Lung (tissue), 12 donors: ENCODE data around the gene TRPT1. TPM values are rescaled to one million over a fixed set of nuclear protein-coding genes. Genes with fewer than 3 reads are reported as not detected.

Experiments
- ATAC-seq: fragments of 200-7000 bp; cut with Tn5 transposase; one replicate; pipeline ENCODE4 v1.9.1; 2020; ENCODE audit warnings: moderate number of reproducible peaks; ENCODE audit not compliant: insufficient read depth, low FRiP score
- DNase-seq, 3 donors: peaks; one replicate each; pipeline ENCODE4 v3.0.0-alpha.2; 2013 to 2017
- H3K27ac ChIP-seq, 2 donors: one replicate each; pipeline ENCODE4 v1.5.1; 2013; ENCODE audit warnings: mild to moderate bottlenecking in 2 of 2, moderate library complexity in 2 of 2, control low read depth in 1 of 2, inconsistent platforms in 1 of 2, low read depth in 1 of 2, low read length in 1 of 2
- H3K27me3 ChIP-seq, 3 donors: one replicate each; pipeline ENCODE4 v1.5.1; 2013; ENCODE audit warnings: low read length in 2 of 3; ENCODE audit not compliant: control insufficient read depth in 3 of 3, insufficient read depth in 3 of 3
- H3K36me3 ChIP-seq, 4 donors: one replicate each; pipeline ENCODE4 v1.5.1; 2013; ENCODE audit warnings: low read length in 4 of 4, mild to moderate bottlenecking in 1 of 4, moderate library complexity in 1 of 4; ENCODE audit not compliant: control insufficient read depth in 4 of 4, insufficient read depth in 4 of 4
- H3K4me1 ChIP-seq, 5 donors: one replicate each; pipeline ENCODE4 v1.5.1; 2013; ENCODE audit warnings: low read length in 5 of 5, mild to moderate bottlenecking in 2 of 5, moderate library complexity in 1 of 5; ENCODE audit not compliant: control insufficient read depth in 5 of 5, insufficient read depth in 5 of 5
- H3K4me3 ChIP-seq: one replicate; pipeline ENCODE4 v1.5.1; 2013; ENCODE audit warnings: mild to moderate bottlenecking, control low read depth, moderate library complexity
- H3K9ac ChIP-seq, 2 donors: one replicate each; pipeline ENCODE4 v1.5.1; 2013; ENCODE audit warnings: low read length in 2 of 2, control low read depth in 1 of 2; ENCODE audit not compliant: insufficient read depth in 1 of 2
- H3K9me3 ChIP-seq, 4 donors: one replicate each; pipeline ENCODE4 v1.5.1; 2013; ENCODE audit warnings: low read length in 3 of 4, mild to moderate bottlenecking in 1 of 4, moderate library complexity in 1 of 4; ENCODE audit not compliant: control insufficient read depth in 4 of 4, insufficient read depth in 3 of 4
- WGBS, 2 donors: extraction: QIAGEN DNeasy Blood & Tissue Kit; methylation state at CpG; one replicate each; pipeline ENCODE4 v1.1.7; 2013; 5-methylcytosine and 5-hydroxymethylcytosine counted together
- polyA plus RNA-seq, 2 donors: library from polyadenylated mRNA; stranded (reverse); fragments of 200-250 nt; gene quantifications; one replicate each; pipeline ENCODE4 v1.2.1, GENCODE V29; 2013
- total RNA-seq, 2 donors: library from RNA; depleted of rRNA in 1 of 2; stranded (reverse); fragments of >200 nt in 1 of 2; gene quantifications; one replicate each; pipeline ENCODE4 v1.2.1, GENCODE V29; 2014 to 2021
- TF ChIP-seq, protein P1 (sequence below): IDR thresholded peaks from 2 replicates; pipeline ENCODE4 v1.5.1; 2012; ENCODE audit warnings: mild to moderate bottlenecking; ENCODE audit errors: control extremely low read depth, extremely low read depth
- donor health status: control.
- donor health status: control.
- donor health status: Bipolar disorder and iron deficiency.
- donor health status: healthy.
- donor health status: DM: yes; HTN: yes; CAD: no.

TRPT1 gene
- total and polyA plus RNA-seq, 4 donors, result 18.3 to 62.5 (median 34.3) TPM

DNA sequence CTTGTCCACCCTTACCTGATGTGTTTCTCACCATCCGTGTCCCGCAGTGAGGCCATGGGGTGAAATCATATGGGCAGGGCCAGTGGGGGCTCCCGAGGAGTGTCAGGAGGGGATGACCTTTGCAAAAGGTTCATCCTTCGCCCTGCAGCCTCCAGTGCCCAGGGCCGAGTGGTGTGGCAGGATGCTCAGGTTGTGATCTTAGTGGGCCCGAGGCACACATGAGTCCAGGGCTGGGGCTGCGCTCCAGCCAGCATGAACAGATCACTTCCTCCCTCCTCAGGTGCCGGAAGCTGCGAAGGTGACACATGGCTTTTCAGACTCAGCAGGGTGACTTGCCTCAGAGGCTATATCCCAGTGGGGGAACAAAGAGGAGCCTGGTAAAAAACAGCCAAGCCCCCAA lies 12.1 kb upstream of the TRPT1 start:
- peaks cover 0 to 31% (median 24%) of the 10 kb centered on the region in 5 donors for H3K4me1 ChIP-seq
- H3K9ac ChIP-seq, result no peak overlapping the region
- DNase-seq (no peak), ATAC-seq (no peak)
- H3K4me3 ChIP-seq, result no peak overlapping the region
- peak overlapping the region in 1 of 2 donors; percentile 19 for H3K27ac ChIP-seq
- H3K36me3 ChIP-seq, result peaks cover 0 to 13% (median 5%) of the 10 kb centered on the region in 4 donors
- TF ChIP-seq, protein P1, sequence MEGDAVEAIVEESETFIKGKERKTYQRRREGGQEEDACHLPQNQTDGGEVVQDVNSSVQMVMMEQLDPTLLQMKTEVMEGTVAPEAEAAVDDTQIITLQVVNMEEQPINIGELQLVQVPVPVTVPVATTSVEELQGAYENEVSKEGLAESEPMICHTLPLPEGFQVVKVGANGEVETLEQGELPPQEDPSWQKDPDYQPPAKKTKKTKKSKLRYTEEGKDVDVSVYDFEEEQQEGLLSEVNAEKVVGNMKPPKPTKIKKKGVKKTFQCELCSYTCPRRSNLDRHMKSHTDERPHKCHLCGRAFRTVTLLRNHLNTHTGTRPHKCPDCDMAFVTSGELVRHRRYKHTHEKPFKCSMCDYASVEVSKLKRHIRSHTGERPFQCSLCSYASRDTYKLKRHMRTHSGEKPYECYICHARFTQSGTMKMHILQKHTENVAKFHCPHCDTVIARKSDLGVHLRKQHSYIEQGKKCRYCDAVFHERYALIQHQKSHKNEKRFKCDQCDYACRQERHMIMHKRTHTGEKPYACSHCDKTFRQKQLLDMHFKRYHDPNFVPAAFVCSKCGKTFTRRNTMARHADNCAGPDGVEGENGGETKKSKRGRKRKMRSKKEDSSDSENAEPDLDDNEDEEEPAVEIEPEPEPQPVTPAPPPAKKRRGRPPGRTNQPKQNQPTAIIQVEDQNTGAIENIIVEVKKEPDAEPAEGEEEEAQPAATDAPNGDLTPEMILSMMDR, result no peak
- 84 to 86% methylated on average over 9 of the region's 9 CpGs for WGBS, 2 donors
- no peaks in the 10 kb centered on the region for H3K9me3 ChIP-seq
- no peaks in the 10 kb centered on the region for H3K27me3 ChIP-seq

DNA sequence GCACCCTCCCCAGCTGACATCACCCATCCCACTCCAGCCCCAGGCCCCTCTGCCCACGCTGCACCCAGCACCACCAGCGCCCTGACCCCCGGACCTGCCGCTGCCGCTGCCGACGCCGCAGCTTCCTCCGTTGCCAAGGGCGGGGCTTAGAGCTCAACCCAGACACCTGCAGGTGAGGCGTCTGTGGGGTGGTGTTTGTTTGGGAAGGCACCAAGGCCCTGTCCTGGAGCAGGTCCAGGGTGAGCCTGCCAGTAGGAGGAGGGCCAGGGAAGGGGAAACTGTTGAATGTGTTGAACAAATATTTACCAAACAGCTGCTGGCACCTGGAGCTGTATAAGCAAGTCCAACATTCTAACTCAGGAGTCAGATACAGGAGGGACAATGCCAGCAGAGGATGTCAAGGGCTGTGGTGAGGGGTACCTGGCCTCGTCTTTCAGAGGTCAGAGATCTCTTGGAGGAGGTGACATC lies 11.5 kb upstream of the TRPT1 start:
- ATAC-seq, result no peak
- peak; percentile 35 to 63 (median 44) for DNase-seq

GRCh38 chr11:64235437-64236161 lies 9.6 kb upstream of the TRPT1 start:
- H3K27me3 ChIP-seq, result no peaks in the 10 kb centered on the region
- H3K27ac ChIP-seq, result peak overlapping the region; percentile 68 to 86
- H3K9ac ChIP-seq, result no peak overlapping the region
- DNase-seq (no peak), ATAC-seq (no peak)
- peaks cover 0 to 29% (median 23%) of the 10 kb centered on the region in 5 donors for H3K4me1 ChIP-seq
- 88 to 91% methylated on average over 12 of the region's 12 CpGs for WGBS, 2 donors
- TF ChIP-seq, protein P1, result no peak
- H3K4me3 ChIP-seq, result peak overlapping the region; percentile 69
- no peaks in the 10 kb centered on the region for H3K9me3 ChIP-seq
- peaks cover 0 to 13% (median 5%) of the 10 kb centered on the region in 4 donors for H3K36me3 ChIP-seq

More for the DNA sequence above, 11.5 kb upstream of the TRPT1 start:
- H3K4me1 ChIP-seq, result peaks cover 0 to 28% (median 24%) of the 10 kb centered on the region in 5 donors
- H3K9me3 ChIP-seq, result no peaks in the 10 kb centered on the region
- no peak overlapping the region for H3K4me3 ChIP-seq
- peaks cover 0 to 13% (median 5%) of the 10 kb centered on the region in 4 donors for H3K36me3 ChIP-seq
- 61 to 76% methylated on average over 12 of the region's 12 CpGs for WGBS, 2 donors
- TF ChIP-seq, protein P1, result no peak
- no peaks in the 10 kb centered on the region for H3K27me3 ChIP-seq
- H3K27ac ChIP-seq, result peak overlapping the region in 1 of 2 donors; percentile 43
- H3K9ac ChIP-seq, result no peak overlapping the region
